Stimulated activated CD4-positive, alpha-beta T cell treated with anti-CD3 and anti-CD28 coated beads, Interleukin-2, amount 100 ng/mL, for 24 hours (primary cell): Measurements from ENCODE around the gene TEDC1.

Experiments used
- DNase-seq, 2 donors: peaks; one replicate each; pipeline ENCODE4 v3.0.0-alpha.2; 2020

TEDC1 gene

DNA sequence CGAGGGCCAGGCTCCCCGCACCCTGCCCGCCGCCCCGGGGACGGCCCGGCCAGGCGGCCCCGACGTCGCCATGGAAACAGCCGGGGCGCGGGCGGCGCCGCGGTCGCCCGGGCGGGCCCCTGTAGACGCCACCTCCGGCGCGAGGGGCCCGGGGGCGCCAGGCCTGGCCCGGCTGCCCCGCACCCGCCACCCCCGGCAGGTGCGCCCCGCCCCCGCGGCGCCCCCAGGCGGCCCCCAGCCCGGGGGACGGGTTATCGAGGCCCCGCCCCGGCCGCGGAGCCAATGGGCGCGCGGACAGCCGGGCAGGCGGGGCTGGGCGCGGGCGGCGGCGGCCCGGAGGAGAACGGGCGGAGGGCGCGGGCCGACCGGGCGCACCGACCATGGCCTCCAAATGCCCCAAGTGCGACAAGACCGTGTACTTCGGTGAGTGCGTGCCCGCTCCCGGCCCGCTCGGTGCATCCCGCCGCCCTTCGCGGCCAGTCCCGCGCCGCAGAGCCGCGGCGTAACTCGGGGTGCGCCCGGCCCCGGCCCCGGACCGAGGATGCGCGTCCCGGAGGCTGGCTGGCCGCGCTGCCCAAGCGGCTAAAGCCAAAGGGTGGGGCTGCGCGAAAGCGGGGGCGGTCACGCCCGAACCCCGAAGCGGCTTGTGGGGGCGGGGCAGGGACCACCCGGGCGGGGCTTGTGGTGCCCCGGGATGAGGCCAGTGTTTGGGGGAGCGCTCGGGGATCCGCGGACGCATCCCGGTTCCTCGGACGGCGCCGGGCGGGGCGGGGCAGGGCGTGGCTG is 16.4 kb upstream of the TEDC1 start, which contains the start of gene CRIP2:
Gene CRIP2, plus strand, starts transcription at position 339 of the 786 bp plus-strand sequence. Its CDS starts 42 bp downstream, at position 381.
- DNase-seq, result peak; percentile 41

DNA sequence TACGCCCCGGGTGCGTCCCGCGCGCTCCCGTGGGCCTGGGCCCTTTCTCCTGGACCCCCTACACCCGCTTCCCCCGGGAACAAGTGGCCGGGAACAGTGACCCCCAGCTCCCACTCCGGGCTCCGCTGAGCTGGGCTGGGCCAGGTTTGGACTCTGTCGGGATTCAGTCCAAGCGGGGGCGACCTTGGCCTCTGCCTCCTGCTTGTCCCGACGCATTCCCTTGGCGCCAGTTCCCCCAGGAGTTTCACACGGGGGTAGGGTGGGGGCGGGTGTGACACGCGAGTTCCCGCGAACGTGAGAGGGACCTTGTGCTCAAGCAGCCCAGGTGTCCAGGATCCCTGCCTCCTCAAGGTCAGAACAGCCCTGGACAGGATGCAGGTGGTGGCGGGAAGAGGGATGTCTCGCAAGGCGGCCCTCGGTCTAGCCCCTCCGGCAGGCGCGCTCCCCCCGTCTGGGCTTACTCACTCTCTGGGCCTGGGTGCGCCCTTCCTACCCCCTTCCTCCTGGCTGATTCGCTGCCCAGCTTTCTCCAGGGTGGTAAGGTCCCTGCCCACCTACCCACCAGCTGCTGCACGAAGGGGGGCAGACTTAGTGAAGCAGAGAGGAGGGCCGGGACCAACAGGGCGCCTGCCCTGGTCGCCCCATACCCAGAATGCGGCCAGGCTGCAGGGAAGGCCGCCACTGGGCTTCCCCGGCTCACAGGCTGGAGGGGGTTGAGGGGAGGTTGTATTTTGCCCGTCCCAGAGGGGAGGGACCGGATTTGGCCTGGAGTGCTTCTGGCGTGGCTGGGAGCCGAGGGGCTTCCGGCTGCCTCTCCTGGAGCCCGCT is 15.6 kb upstream of the TEDC1 start:
- DNase-seq, result no peak

DNA sequence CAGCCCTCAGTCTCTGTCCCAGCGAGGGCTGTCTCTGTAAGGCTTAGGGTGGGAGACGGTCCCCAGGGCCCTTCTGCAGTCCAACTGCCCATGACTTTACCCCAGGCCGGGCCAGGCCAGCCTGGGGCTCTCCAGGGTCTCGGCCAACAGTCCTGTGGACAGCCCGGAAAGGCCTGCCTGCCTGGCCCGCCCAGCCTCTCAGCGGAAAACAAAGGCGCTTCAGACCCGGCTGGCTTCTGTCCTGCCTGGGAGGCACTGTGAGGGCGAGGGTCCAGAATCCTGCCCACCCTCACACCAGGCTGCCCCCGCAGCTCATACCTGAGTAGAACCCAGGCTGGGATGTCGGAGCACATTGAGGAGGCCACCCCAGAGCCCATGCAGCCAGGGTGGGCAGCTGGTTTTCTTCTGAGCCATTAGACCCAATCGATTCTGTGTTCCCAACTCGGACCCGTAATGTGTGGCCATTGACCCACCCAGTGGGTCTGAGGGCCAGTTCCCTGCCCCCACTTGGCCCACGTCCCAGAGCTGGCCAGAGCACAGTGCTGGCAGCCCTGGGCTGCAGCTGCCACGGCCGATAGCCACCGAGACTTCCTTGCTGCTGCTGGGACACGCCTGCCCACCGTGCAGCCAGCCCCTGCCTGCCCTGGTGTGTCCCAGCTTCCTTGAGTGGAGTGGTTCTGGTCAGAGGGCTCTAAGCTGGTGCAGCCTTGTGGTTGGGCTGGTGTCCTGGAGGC is 14.8 kb upstream of the TEDC1 start:
- no peak for DNase-seq

DNA sequence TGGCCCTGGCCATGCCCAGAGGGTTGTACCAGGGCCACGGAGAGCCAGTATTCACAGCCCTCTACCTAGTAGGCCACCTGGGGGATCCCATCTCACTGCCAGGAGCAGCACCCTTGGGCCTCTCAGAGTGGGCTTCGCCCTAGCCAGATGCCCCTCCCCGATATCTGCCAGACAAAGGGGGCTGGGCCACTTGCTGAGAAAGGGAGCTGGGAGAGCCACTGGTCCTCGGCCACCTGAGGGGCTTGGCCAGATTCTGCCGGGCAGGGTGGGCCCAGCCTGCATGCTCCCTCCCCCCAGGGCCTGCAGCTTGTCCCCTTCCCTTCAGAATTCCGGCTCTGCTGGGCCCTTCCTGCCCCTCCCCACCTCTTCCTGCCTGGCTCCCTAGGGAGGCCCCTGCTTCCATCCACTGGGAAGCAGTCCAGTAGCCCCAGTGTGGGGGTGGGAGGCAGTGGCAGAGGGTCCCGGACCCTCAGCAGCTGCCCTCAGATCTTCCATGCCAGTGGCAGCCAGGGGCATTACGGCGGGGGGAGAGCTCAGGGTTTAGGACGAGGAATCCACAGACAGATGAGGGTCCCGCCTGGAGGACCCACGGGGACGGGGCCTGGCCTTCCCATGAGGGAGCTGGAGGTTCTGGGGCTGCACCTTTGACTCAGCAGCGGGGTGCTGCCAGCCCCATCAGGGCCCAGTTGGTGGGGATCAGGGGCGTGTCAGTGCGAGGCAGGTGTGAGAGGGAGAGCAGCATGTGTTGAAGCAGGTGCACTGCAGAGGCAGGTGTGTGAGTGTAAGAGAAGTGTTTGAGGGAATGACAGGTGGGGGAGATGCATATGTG is 14.0 kb upstream of the TEDC1 start:
- DNase-seq, result no peak

- DNase-seq, result peak in 1 of 2 donors; percentile 45
These were observed 13.2 kb upstream of the TEDC1 start for GRCh38 chr14:105477660-105478397.

DNA sequence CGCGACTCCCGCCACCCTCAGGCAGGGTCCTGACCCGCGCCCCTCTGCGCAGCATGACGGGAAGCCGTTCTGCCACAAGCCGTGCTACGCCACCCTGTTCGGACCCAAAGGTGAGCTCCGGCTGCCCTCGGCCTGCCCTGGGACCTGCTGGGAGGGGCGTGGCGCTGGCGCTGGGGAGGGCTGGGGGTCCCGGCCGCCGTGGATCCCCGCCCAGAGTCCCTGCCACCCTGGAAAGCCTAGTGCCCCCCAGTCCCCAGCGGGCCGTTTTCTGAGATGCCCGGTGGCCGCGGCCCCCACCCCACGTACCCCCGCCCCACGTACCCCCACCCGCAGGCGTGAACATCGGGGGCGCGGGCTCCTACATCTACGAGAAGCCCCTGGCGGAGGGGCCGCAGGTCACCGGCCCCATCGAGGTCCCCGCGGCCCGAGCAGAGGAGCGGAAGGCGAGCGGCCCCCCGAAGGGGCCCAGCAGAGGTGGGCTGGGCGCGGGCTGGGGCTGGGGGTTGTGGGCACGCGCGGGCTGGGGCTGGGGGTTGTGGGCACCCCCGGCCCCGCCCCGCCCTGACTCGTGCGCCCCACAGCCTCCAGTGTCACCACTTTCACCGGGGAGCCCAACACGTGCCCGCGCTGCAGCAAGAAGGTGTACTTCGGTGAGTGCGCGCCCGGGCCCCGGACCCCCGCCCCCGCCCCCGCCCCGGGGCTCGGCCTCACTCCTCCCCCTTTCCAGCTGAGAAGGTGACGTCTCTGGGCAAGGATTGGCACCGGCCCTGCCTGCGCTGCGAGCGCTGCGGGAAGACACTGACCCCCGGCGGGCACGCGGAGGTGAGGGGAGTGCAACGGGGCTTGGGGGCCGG is 12.4 kb upstream of the TEDC1 start:
- DNase-seq, result no peak

DNA sequence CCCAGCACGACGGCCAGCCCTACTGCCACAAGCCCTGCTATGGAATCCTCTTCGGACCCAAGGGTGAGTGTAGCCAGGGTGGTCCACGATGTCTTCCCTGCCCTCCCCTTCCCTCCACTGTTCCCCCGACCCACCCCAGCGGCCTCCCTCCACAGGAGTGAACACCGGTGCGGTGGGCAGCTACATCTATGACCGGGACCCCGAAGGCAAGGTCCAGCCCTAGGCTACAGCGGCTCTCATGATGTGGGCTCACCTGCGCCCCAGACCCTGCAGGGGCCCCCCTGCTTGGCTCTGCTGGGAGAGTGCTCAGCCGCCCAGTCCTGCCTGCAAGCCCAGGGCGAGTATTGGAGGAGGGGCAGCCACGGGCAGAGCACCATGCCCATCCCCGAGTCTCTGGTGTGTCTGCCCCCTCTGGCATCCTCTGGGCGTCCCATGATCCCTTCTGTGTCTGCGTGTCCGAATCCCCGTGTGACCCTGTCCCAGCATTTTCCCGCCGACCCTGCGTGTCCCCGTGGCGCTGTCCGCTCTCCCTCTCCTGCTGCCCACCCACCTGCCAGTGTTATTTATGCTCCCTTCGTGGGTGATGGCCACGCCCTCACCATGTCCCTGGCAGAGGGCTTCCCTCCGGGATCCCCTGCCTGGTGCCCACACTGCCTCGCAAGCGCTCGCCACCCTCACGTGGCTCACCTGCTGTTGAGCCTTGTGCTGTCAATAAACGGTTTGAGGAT is 11.5 kb upstream of the TEDC1 start:
- DNase-seq, result no peak

DNA sequence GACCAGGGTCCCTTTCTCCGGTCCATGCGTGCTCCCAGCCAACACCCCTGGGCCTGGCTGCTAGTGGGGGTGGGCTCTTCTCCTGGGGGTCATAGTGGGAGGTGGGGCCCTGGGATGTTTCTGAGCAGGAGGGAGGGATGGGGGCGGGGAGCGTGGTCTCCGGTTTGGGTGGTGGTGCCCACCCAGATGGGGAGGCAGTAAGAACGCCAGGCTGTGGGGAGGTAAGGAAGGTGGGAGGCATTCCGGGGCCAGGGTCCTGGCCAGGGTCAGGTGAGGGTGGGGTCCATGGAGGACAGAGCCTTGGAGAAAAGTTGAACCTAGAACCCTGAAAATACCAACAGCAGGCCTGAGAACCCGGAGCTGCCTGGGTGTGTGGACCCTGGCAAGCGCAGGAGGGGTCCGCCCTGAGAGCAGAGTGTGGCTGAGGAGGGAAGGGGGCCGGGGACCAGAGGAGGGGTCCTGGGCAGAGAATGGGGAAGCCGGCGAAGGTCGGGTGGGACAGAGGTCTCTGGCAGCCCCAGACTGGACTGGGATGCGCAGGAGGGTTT is 10.8 kb upstream of the TEDC1 start:
- no peak for DNase-seq

DNA sequence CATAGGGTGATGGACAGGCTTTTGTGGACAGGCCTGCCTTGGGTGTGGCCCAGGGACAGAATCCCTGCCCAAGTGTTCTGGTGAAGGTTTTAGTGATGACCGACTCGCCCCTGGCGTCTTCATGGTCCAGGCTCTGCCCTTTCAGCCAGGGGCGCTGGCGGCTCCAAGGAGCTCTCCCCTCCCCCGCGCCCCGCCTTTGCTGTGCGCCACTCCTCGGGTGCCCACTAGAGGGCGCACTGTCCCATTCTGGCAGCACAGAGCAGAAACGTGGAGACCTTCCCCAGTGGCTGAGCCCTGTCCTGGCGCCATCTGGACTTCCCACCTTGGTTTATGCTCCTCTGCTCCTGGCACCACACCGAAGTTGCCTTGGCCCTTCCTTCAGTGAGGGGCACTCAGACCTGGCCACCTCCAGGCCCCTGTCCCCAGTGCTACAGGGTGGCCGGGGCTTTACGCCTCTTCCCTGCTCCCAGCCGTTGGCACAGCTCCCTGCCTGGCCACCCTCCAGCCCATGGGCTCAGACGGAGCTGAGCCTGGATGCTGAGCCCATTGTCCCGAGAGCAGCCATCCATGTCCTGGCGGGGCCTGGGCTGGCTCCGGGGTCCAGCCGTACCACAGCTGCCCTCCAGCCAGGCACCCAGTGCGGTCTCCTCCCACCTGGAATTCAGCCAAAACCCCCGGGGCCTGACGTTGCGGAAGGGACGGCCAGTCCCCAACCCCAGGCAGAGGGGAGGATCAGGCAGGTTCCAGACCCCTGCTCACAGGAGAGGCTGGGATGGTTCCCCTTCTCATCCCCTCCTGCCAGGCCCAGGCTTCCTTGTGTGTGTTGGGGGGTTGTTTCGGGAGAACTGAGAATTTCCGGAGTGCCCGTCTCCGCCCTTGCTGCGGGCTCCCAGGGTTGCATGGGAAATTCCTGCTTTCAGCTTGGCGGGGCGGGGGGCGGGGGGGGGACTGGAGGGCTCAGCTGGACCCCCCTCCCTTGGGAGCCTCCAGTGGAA is 9.9 kb upstream of the TEDC1 start:
- DNase-seq, result peak; percentile 92 to 93

DNA sequence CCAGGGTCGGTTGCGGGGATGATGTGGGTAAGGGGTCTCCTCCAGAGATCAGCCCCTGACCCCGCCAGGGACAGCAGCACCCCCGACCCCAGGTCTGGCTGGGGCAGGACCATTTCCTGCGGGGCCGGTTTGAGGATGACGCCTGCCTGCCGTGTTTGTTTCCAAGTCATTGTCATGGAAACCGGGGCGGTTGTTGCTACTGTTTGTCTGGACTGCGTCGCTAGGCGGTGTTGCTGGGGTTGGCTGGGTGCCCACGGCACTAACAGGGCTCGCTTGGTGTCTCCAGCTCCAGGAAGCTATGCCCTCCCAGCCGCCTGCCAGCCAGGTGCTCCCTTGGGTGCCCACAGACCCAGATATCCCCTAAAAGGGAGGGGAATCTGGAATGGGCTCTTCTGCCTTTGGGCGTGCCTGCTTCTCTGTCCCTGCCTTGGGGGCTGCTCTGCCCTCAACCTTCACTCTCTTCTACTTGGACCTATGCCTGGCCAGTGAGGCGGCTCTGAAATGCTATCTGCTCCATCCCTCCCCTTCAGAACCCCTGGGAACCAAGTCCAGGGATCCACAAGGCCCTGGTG is 9.1 kb upstream of the TEDC1 start:
- peak; percentile 88 to 91 for DNase-seq

- DNase-seq, result no peak
These were observed 8.4 kb upstream of the TEDC1 start for GRCh38 chr14:105482486-105483110.

DNA sequence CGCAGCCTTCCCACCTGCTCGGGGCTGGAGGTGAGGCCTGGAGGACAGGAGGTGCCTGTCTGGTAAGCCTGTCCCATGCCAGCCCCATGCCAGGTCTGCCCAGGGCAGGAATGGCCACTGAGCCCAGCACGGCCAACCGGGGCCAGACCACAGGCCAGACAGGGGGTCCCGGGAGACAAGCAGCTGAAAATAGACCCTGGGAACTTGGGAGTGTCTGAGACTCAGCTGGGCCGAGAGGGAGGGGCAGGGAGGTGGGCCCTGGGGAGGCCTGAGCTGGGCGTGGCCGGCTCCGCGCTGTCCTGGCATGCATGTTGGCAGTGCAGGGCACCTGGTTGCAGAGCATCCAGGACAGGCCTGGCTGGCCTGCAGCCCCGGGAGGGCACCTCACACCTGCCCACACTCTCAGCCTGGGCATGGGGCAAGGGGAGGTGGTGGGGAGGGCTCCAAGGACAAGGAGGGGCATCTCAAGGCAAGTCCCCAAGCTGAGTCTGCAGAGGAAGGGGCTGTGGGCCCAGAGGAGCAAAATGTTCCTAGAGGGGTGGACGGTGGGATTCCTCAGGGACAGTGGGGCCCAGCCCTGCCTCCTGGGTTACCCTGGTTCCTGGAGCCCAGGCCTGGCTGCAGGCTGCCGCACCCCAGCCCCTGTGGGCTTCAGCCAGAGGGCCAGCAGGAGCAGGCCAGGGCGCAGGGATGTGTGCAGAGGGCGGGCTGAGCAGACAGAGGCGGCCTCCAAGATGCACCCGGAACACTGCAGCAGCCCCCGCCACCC is 7.6 kb upstream of the TEDC1 start:
- DNase-seq, result no peak

DNA sequence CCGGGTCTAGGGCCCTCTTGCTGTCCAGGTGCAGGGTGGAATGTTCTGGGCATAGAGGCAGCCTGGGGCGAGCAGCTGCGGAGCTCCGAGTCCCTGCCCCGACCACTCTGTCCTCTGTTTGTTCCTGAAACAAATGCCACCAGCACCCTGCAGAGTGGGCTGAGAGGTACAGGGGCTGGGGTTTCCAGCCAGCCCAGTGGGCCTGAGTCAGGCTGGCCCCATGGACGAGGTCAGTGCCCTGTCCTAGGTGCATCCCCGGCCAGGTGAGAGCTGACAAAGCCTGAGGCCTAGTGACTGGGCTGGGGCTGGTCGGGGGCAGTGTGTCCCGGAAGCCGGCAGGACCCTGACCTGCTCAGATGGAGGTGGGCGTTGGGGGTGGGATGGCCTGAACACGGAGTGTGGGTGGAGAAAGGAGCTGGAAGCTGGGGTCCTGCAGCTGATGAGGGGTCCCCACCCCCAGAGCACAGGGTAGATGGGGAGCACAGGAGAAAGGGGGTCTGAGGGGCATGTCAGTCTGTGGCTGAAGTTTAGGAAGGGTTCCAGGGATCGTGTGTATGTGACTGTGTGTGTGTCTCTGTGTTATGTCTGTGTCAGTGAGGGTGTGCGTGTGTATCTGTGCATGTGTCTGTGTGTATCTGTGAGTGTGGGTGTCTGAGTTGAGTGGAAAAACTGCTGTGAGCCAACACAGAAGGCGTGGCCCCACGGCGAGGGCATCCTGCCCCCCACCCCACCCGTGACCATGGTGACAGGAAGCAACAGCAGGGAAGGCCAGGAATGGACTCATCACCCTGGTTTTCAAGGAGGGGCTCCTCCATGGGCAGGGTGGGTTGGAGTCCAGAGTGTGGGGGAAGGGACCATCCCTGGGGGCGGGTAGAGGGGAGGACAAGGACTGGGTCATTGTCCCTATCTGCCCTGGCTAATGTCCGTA is 6.7 kb upstream of the TEDC1 start:
- peak in 1 of 2 donors; percentile 64 for DNase-seq

- no peak for DNase-seq
These were observed 6.1 kb upstream of the TEDC1 start for GRCh38 chr14:105484997-105485393.

DNA sequence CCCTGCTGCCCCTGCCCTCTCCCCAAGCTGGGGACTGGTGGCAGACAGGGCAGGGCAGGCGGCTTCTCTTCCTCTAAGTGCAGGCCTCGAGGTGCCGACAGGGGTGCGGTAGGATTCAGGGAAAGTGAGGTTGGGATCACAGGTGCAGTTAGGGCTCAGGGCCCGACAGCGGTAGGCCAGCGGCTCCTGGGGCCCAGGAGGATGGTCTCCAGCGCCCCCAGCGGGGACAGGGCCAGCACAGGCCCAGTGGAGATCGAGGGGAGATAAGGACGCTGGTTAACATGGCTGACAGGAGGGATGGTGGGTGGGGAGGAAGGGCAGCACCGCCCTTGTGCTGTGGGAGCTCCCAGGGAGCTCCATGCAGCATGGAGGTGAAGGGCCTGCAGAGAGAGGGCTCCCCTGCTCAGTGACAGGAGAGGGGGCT is 5.3 kb upstream of the TEDC1 start:
- DNase-seq, result peak; percentile 55 to 56
